ENCODE results near the gene ZBTB16. TPM values are rescaled to one million over a fixed set of nuclear protein-coding genes. Genes with fewer than 3 reads are reported as not detected.

ZBTB16 gene
- total RNA-seq, 1 donor from 2014 or later: 171 TPM

DNA sequence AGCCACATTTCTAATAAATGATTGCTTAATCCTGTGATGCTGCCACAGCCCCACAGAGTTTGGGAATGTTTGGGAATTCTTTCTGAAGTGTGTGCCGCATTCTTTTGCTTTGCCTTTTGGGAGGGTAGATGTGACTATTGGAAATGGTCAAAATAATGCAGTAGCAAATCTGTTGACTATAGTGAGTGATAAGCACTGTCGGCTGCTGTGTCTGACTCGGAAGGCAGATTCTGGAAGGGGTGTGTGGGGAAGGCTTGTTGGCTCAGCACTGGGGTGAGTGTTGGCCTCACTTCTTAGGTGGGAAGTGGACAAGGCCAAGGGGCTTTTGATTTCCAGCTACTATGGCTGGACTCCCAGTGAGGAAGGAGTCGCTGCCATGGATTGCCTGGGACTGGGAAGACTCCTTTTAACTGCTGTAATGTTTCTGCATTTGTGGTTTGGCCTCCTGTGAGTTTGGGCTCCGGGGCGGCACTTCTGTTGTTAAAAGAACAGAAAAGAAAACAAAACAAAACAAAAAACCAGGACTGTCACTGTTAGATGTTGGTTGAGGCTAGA is 20.1 kb downstream of the ZBTB16 start:
- Histone ChIP-seq H3K27ac (peak overlapping the region; percentile 44), H3K36me3 (peaks cover 75% of the 10 kb centered on the region), H3K9me3 (no peaks in the 10 kb centered on the region), H3K27me3 (ENCODE audit: low read depth) (no peaks in the 10 kb centered on the region), H3K4me1 (peaks cover 100% of the 10 kb centered on the region), H3K4me3 (no peak overlapping the region)
- ATAC-seq (peak in 1 of 2 donors; percentile 3), DNase-seq (no peak)
- intact Hi-C loops (cut with DNase I): no loop called here
- no peak for TF ChIP-seq CTCF (IDR thresholded peaks at IDR 0.05)

DNA sequence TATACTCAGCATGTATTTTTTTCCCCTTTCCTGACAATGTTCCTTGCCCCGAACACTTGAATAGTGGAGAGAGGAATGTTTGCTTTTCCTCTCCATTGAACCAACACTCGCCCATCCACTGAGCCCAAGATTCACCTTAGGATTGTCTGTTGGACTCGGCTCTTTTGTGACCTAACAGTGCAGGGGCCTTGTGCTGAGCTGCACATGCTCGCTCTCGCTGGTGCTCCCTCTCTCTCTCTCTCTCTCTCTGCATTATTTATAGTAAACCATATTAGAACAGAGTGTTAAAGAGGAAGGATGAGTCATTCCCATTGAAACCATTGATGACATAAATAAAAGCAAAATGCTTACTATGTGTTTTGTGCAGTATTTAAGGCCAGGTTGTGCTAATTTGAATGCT is 20.7 kb downstream of the ZBTB16 start:
- intact Hi-C loops (cut with DNase I): no loop called here
- Histone ChIP-seq H3K4me1 (peaks cover 100% of the 10 kb centered on the region), H3K4me3 (no peak overlapping the region), H3K27me3 (ENCODE audit: low read depth) (no peaks in the 10 kb centered on the region), H3K9me3 (no peaks in the 10 kb centered on the region), H3K36me3 (peaks cover 68% of the 10 kb centered on the region), H3K27ac (peak overlapping the region; percentile 44)
- no peak for TF ChIP-seq CTCF (IDR thresholded peaks at IDR 0.05)
- ATAC-seq (peak; percentile 75 to 80), DNase-seq (no peak)

- ATAC-seq: peak in 1 of 2 donors; percentile 13
- no peaks in the 10 kb centered on the region for H3K27me3 ChIP-seq (ENCODE audit: low read depth)
- H3K9me3 ChIP-seq: no peaks in the 10 kb centered on the region
- no peak for DNase-seq
- H3K27ac ChIP-seq: peak overlapping the region; percentile 44
- peaks cover 100% of the 10 kb centered on the region for H3K4me1 ChIP-seq
- no peak for TF ChIP-seq CTCF (IDR thresholded peaks at IDR 0.05)
- intact Hi-C loops (cut with DNase I): no loop called here
- no peak overlapping the region for H3K4me3 ChIP-seq
- H3K36me3 ChIP-seq: peaks cover 67% of the 10 kb centered on the region
Observed at GRCh38 chr11:114080769-114081168, 21.3 kb downstream of the ZBTB16 start.

DNA sequence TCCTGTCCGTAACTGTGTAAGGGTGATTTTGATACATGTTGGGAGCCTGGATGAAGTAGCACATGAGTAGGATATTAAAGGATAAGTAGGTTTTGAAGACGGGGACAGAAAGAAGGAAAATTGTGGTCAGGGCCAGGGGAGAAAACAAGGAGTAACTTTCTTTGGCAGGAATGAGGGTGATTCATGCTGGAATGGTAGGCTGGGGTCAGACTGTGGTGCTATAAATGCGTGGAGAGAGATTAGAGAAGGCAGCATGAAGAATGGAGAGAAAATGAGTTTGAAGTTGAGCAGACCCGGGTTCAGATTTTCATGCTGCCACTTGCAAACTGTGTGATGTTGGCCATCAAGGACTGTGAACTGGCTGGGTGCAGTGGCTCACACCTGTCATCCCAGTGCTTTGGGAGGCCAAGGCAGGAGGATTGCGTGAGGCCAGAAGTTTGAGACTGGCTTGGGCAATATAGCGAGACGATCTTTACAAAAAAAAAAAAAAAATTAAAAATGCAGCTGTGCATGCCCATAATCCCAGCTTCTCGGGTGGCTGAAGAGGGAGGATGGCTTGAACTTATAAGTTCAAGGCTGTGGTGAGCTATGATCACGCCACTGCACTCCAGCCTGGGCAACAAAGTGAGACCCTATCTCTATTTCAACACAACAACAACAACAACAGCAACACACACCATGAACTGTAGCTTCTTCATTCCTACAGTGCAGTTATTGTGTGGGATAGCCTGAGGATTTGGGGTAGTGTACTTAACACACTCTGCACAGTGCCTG is 22.3 kb downstream of the ZBTB16 start:
- DNase-seq (no peak), ATAC-seq (no peak)
- Histone ChIP-seq H3K4me3 (no peak overlapping the region), H3K4me1 (peaks cover 100% of the 10 kb centered on the region), H3K9me3 (no peaks in the 10 kb centered on the region), H3K36me3 (peaks cover 66% of the 10 kb centered on the region), H3K27ac (peak overlapping the region; percentile 44), H3K27me3 (ENCODE audit: low read depth) (no peaks in the 10 kb centered on the region)
- intact Hi-C loops (cut with DNase I): no loop called here
- no peak for TF ChIP-seq CTCF (IDR thresholded peaks at IDR 0.05)

GRCh38 chr11:114082415-114082748 is 22.9 kb downstream of the ZBTB16 start:
- no peak for TF ChIP-seq CTCF (IDR thresholded peaks at IDR 0.05)
- no peaks in the 10 kb centered on the region for H3K9me3 ChIP-seq
- H3K27me3 ChIP-seq (ENCODE audit: low read depth): no peaks in the 10 kb centered on the region
- DNase-seq (no peak), ATAC-seq (peak in 1 of 2 donors; percentile 6)
- H3K4me1 ChIP-seq: peaks cover 100% of the 10 kb centered on the region
- peaks cover 66% of the 10 kb centered on the region for H3K36me3 ChIP-seq
- intact Hi-C loops (cut with DNase I): no loop called here
- H3K4me3 ChIP-seq: no peak overlapping the region
- H3K27ac ChIP-seq: no peak overlapping the region

Data from lower lobe of right lung (tissue), 2 donors.